GM18502 (cell line): ENCODE data around the gene KRT33A.

ENCODE experiments used
- ATAC-seq: cut with Tn5 transposase; IDR thresholded peaks from one replicate; pipeline ENCODE4 v1.9.1; 2021; ENCODE audit warnings: mild to moderate bottlenecking; ENCODE audit not compliant: unreplicated experiment, poor library complexity

Gene KRT33A

GRCh38 chr17:41308251-41308917, 42.2 kb downstream of the KRT33A start:
- no peak for ATAC-seq

- no peak for ATAC-seq
These were observed 43.0 kb downstream of the KRT33A start for GRCh38 chr17:41307647-41308046.

- no peak for ATAC-seq
These were observed 46.5 kb downstream of the KRT33A start for GRCh38 chr17:41304091-41304490.

GRCh38 chr17:41302981-41303380, 47.6 kb downstream of the KRT33A start:
- ATAC-seq, result no peak

- no peak for ATAC-seq
These were observed 48.4 kb downstream of the KRT33A start, which contains the start of gene KRTAP29-1 for GRCh38 chr17:41301916-41302901. Gene KRTAP29-1 (minus strand): TSS chr17:41302851. CDS start chr17:41302851, 0 bp downstream.

GRCh38 chr17:41301204-41301790, 49.3 kb downstream of the KRT33A start:
- ATAC-seq, result no peak

- ATAC-seq, result no peak
These were observed 52.0 kb downstream of the KRT33A start for GRCh38 chr17:41298458-41299135.

- no peak for ATAC-seq
These were observed 53.8 kb downstream of the KRT33A start for GRCh38 chr17:41296846-41297245.
